ENCODE measurements around the gene OPRD1.

Gene OPRD1

GRCh38 chr1:28909198-28909597, 97.2 kb downstream of the OPRD1 start:
- Histone ChIP-seq H3K36me3 (ENCODE audit: control insufficient read depth in 2 of 2, insufficient read depth in 1 of 2, low read length in 2 of 2) (no peaks in the 10 kb centered on the region; a peak in 1 of 3 replicates), H3K27ac (ENCODE audit: extremely low read depth, low read depth, low read length) (no peak overlapping the region), H3K4me3 (ENCODE audit: low read depth, low read length) (no peak overlapping the region), H3K4me1 (ENCODE audit: control insufficient read depth, insufficient read depth, low read length) (0 out of 2 replicates have a peak, but pooled peaks cover 4% of the 10 kb centered on the region), H3K9me3 (ENCODE audit: control insufficient read depth, insufficient read depth, low read depth, low read length) (no peaks in the 10 kb centered on the region)
- ChIA-PET POLR2A (interaction anchor here (1.3 kb wide), 1 partner anchor 272 kb away, joined by 3 read pairs; the partner anchor contains the start of gene SRSF4), CTCF (interaction anchor here (1.0 kb wide), 2 partner anchors 15 to 293 kb away, joined by 3 to 5 read pairs; no protein-coding TSS in a partner anchor)
- TF ChIP-seq ZNF529 (tag by site-specific recombination; IDR thresholded peaks at IDR 0.05; ENCODE audit: insufficient replicate concordance) = no peak
- peak; percentile 60; the same call in 1 of the 2 replicates for TF ChIP-seq ZNF121 (tag by site-specific recombination; IDR thresholded peaks at IDR 0.05)

- Histone ChIP-seq H3K36me3 (ENCODE audit: control insufficient read depth in 2 of 2, insufficient read depth in 1 of 2, low read length in 2 of 2) (no peaks in the 10 kb centered on the region; a peak in 1 of 3 replicates), H3K4me1 (ENCODE audit: control insufficient read depth, insufficient read depth, low read length) (0 out of 2 replicates have a peak, but pooled peaks cover 4% of the 10 kb centered on the region), H3K4me3 (ENCODE audit: low read depth, low read length) (no peak overlapping the region), H3K27ac (ENCODE audit: extremely low read depth, low read depth, low read length) (no peak overlapping the region), H3K9me3 (ENCODE audit: control insufficient read depth, insufficient read depth, low read depth, low read length) (no peaks in the 10 kb centered on the region)
- ChIA-PET CTCF (interaction anchor here (0.6 to 0.7 kb wide), 2 partner anchors 13 to 60 kb away, joined by 3 read pairs; no protein-coding TSS in a partner anchor), POLR2A (no interaction called here)
- no peak for TF ChIP-seq PRDM4 (tag by site-specific recombination; IDR thresholded peaks at IDR 0.05)
- TF ChIP-seq ZBTB17 (tag by site-specific recombination; IDR thresholded peaks at IDR 0.05) = no peak
- no peak for TF ChIP-seq ZNF280D (tag by site-specific recombination; IDR thresholded peaks at IDR 0.05)
- TF ChIP-seq YY1 (tag by site-specific recombination; IDR thresholded peaks at IDR 0.05) = no peak
- TF ChIP-seq SALL2 (tag by site-specific recombination; IDR thresholded peaks at IDR 0.05; ENCODE audit: borderline replicate concordance) = no peak
- TF ChIP-seq TCF7L2 (IDR thresholded peaks at IDR 0.05; ENCODE audit: borderline replicate concordance, low read depth, low read length) = no peak
- TF ChIP-seq ZNF114 (tag by site-specific recombination; IDR thresholded peaks at IDR 0.05) = no peak
- no peak for TF ChIP-seq ZNF394 (tag by site-specific recombination; IDR thresholded peaks at IDR 0.05; ENCODE audit: borderline replicate concordance)
- peak; percentile 54; the same call in 1 of the 2 replicates for TF ChIP-seq ZNF692 (tag by site-specific recombination; IDR thresholded peaks at IDR 0.05)
- TF ChIP-seq ZFHX2 (tag by site-specific recombination; conservative IDR thresholded peaks at IDR 0.05) = peak; percentile 28; the same call in 1 of the 2 replicates
Measured at GRCh38 chr1:28910379-28911115, 98.6 kb downstream of the OPRD1 start.

Measured in HEK293 (cell line).